Stimulated activated CD4-positive, alpha-beta T cell treated with anti-CD3 and anti-CD28 coated beads, Interleukin-1b, Interleukin-23, amount 100 ng/mL, for 24 hours (primary cell): ENCODE results near the gene ANO7.

Experiments used
- DNase-seq, 4 experiments: peaks; one replicate each; pipeline ENCODE4 v3.0.0-alpha.2; 2020; ENCODE audit warnings: low read depth in 4 of 4, low spot score in 1 of 4

Gene ANO7

GRCh38 chr2:241226723-241227572, 38.5 kb downstream of the ANO7 start:
- no peak for DNase-seq

DNA sequence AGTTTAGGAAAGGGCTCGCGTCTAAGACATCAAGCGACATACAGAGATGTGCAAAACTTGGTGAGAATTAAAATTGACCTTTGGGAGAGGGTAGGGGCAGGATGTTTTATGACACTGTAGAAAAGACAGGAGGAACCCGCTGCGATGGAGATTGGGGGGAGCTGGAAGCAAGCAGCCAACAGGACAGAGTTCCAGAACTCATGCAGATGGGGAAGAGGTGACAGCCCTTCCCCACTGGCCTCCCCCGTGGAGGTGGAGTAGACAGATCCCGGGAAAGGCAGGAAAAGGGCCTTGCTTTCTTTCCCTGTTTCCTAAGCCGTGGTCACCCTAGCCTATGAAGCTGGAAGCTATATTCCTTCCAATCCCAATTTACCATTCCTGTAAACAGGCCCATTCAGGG, 39.1 kb downstream of the ANO7 start:
- no peak for DNase-seq

DNA sequence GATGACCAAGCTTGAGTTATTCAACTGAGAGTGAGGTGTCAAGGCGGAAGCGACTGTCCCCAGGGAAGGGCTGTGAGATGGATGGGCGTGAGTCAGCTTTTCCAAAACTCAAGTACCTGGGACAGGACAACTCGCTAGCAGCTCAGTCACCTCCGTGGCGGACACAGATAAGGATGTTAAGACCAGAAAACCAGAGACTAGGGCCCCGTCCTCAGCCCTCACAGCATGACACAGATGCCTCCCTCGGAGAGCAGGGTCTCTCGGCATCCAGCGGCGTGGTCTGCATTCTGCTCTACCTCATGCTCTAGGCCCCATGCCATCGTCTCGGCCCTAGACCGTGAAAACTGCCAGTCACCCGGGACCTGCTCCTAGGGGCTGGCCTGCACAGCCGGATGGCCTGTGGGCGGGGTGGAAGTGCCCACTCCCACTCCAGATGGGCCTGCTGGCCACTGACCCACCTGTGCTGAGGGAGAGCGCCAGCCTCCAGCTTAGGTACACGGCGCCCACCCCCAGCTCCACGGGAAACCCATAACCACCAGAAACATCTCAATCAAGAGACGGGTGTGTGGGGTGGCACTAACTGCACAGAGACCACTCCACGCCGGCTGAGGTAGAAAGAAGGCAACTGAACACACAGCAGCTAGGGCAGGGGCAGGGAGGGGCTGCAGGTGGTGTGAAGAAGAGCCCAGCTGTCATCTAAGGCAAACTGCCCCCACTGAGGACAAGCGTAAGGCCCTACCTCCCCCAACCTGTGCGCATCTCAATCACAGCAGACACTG, 39.8 kb downstream of the ANO7 start:
- DNase-seq = no peak

DNA sequence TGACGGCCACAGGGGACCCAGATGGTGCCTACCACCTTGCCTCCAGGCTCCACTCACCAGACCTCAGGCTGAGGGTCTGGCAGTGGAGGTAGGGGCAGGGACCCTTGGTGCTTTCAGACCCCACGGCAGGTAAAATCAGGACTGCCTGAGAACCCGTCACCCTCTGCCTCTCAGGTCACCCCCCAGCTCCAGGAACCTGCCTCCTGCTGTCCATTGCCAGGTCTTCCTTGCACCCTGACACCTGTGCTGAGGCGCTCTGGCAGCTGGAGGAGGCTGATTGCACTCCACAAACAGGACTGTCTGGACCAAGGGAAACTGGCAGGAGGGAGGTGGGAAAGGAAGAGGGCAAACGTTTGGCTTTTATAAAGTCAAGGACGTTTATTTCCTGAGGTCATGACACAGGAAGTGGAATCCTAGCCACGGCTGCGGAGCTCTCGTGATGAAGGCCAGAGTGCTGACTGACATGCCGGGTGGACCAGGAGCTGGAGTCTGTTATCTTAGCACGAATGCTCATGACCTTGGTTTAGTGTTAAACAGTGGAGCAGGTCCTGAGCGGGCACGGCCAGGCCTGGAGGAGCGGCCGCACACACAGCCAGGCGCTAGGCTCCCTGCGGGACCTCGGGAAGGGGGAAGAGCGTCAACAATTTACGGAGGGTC, 40.5 kb downstream of the ANO7 start:
- DNase-seq = no peak

- DNase-seq = no peak
These were observed 41.3 kb downstream of the ANO7 start for GRCh38 chr2:241229563-241230401.

DNA sequence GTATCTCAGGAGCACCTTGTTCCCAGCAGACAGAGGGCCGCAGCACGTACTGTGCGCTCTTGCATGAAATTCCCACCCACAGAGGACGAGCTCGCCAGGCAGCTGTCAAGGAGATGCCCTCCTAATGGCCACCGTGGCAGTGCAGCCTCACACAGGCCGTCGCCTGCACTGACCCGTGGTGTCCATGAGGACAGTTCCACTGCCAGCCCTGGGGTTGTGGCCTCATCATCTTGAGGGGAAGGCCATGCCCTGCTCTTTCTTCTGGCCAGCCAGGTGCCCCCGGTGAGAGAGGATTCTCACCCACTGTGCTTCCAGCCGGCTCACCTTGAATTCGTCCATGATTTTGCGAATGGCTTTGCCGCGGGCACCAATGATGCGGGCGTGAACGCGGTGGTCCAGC, 42.0 kb downstream of the ANO7 start:
- DNase-seq = no peak

- no peak for DNase-seq
These were observed 44.5 kb downstream of the ANO7 start for GRCh38 chr2:241232736-241233575.

DNA sequence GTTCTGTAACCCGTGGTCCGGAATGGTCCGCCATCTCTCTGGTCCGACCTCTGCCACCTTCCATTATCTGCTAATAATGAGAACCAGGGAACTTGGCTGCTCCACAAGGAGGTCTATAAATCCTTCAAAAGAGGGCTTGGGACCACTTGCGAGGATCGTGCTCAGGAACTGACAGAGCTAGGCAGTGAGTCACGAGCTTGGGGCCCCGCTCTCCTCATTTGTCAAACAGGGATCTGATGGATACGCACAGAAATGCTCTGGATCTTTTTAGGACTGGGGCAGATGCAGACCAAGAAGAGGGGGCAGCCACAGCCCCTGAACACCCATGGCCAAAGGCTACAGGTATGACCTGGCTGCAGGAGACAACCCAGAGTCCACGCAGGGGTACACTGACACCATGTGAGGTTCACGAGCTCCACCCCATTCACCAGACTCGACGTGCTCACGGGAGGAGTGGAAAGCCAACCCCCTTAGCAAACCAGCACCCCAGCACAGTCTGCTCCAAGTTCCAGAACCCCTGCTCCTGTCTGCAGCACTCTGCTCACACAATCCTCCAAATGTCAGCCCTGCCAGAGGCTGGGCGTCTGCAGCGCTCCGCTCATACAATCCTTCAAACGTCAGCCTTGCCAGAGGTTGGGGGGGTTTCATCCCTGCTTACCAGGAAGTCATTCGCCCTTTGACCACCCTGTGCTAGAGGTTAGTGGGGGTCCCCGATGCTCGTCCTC, 45.8 kb downstream of the ANO7 start:
- no peak for DNase-seq

DNA sequence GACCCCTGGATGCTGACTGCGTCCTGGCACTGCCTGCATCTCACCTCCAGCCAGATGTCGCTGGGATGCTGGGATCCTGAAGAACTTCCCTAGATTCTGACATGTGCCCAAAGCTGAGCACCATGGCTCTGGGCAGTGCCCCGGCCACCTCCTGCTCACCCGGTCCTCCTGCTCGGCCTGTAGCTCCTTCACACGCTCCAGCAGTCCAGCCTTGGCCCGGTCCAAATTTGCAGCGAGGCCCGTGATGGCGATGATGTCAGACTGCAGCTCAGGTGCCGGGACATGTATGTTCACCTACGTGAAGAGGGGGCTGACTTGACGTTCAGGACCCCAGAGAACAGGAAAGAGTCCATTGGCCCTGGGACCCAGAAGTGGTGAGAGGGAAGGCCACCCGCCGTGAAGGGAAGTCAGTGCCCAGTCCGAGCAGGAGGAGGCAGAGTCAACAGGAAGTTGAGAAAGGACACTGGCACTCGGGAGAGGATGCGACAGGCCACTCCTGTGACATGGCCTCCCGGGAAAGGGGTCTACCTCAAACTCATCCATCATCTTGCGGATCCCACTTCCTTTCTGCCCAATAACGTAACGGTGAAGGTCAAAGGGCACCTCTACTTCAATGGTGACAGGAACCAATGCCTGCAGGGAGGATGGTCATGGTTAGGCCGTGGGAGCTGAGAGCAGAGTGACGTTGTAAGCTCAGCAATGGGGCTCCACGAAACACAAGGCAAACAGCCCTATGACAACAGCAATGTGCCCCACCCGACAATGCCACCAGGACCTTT, 46.7 kb downstream of the ANO7 start:
- DNase-seq = no peak

- DNase-seq = no peak
These were observed 47.5 kb downstream of the ANO7 start for GRCh38 chr2:241235859-241236593.

DNA sequence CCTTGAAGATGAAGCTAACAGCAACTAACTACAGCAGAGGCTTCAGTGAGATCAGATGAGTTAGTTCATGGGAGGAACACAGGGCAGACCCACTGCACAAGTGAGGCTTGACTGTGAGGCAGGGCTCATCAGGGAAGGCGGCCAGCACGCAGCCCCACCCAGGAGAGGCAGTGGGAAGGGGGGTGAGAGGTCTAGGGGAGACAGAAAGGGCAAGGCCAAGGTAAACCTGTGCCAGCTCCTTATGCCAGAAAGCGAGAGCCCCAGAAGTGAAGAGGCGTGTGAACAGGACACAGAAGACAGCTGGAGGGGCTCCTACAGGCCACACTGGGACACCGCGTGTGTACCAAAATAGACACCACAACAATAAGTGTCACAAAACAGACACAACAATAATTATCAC, 48.6 kb downstream of the ANO7 start:
- no peak for DNase-seq

DNA sequence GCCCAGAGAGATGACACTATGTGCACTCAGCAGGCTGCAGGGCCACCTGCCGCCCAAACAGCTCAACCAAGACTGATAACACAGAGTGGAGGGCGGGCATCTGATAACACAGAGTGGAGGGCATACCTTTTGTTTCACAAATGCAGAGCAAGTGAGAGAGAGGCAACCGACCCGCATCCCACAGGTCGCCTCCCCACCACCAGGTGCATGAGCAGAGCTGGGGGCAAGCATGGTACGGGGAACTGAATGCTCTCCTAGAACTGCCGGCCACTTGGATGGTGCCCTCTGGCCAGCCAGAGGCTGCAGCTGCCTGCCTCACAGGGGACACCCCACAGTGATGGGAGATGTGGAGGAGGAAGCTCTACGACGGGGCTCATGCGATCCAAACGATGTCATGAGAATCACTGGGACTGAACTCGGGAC, 49.5 kb downstream of the ANO7 start:
- no peak for DNase-seq

GRCh38 chr2:241238693-241239198, 50.3 kb downstream of the ANO7 start:
- DNase-seq = no peak

DNA sequence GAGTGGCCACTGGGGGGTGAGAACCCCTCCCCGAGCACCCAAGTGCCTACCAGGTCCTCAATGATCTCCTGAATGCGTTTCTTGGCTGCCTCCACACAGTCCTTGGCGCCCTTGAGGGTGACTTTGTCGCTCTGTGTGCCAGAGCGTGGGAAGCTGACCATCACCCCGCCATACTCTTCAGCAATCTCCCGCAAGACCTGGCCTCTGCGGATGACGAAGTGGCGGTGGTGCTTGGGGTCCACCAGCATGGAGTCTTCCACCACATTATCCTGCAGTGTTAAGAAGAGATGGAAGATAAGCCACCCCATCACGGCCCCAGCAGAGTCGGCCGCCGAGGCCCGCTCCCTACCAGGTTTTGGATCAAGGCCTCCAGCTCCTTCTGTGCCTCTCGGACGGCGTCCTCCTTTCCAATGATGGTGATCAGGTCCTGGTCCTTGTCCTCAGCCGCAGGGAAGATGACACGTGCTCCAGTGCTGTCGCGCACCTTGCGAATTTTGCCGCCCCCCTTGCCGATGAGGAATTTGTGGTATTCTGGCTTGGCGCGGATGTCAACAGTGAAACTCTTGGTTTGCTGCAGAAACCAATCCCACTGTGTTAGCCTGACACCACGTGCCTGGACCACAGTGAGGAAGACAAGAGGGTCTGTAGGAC, 51.2 kb downstream of the ANO7 start:
- DNase-seq = no peak

- no peak for DNase-seq
These were observed 52.0 kb downstream of the ANO7 start for GRCh38 chr2:241240320-241241004.

- no peak for DNase-seq
These were observed 53.2 kb downstream of the ANO7 start for GRCh38 chr2:241241669-241242068.

DNA sequence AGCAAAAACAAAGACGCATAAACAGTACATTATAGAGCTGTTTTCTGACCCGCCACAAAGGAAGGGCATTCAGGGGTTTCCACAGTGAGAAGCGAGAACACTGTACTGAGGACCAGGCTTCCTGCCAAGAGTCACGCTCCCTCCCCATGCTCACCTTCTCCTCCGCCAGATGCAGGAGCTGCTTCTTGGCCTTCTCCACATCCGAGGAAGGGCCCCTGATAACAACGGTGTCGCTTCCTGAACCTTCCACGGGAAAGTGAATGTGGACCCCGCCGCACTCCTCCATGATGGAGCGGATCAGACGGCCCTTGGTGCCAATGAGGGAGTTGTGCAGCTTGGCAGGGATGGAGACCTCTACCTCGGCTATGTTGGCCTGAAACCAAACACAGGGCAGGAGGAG, 53.8 kb downstream of the ANO7 start:
- DNase-seq = no peak
